ENCODE results near the gene MBNL2.

- TF ChIP-seq ASH2L (IDR thresholded peaks at IDR 0.05; ENCODE audit: borderline replicate concordance, low read depth) (no peak), ZNF24 (IDR thresholded peaks at IDR 0.05) (no peak), CBX5 (IDR thresholded peaks at IDR 0.05; ENCODE audit: low read depth) (no peak)
These were observed 32.2 kb upstream of the MBNL2 start for GRCh38 chr13:97189928-97190327.

Measured in GM12878 (cell line).